Activated CD4-positive, alpha-beta T cell treated with anti-CD3 and anti-CD28 coated beads, Interleukin-2, amount 50 U/mL, for 16 hours (primary cell): ENCODE data around the gene CD2.
"Not testable (repeated sequence)": the region's sequence is repeated elsewhere in the genome, so short reads cannot be mapped to it uniquely, and the experiment has no call there.

Experiments used
- DNase-seq: peaks from one replicate; pipeline ENCODE4 v3.0.0-alpha.2; 2020

Gene CD2

GRCh38 chr1:116733476-116734365 lies 20.5 kb upstream of the CD2 start:
- no peak for DNase-seq

- no peak for DNase-seq
These were observed 19.0 kb upstream of the CD2 start for GRCh38 chr1:116735246-116735645.

DNA sequence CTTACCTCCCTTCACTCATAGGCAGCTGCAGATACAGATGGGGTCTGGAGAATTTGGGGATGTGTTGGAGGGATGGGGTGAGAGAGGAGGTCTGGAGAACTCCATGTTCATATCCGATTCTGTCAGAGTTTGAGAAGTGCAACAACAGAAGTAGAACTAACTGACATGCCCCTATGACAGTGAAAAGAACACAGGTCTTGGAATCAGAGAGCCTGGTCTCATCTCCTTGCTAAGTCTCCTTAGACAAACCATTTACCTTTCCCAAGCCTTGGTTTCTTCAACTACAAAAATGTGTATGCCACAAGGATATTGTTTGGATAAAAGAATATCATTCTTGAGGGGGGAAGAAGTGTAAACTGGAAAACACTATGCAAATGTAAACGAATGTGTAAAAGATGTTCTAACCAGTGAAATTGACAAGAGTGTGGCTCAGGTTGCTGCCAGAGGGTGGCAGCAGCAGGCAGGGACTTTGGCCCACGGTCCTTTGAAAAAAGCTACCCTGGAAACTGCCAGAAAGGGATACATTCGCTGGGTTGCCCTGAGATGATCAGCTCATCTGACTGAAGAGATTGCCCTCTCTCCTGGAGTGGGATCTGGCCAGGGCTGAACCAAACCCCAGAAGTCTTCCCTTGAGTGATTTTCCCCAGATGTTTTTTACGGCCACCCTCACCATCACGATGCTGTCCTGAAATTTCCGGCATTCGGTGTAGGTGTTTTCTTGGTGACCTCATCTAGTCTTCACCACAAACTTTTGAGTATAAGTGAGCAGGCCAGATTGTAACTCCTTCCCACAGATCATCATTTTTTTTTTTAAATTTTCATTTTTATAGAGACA lies 17.0 kb upstream of the CD2 start:
- peak; percentile 86 for DNase-seq

GRCh38 chr1:116737855-116738321 lies 16.3 kb upstream of the CD2 start:
- DNase-seq = peak; percentile 73

DNA sequence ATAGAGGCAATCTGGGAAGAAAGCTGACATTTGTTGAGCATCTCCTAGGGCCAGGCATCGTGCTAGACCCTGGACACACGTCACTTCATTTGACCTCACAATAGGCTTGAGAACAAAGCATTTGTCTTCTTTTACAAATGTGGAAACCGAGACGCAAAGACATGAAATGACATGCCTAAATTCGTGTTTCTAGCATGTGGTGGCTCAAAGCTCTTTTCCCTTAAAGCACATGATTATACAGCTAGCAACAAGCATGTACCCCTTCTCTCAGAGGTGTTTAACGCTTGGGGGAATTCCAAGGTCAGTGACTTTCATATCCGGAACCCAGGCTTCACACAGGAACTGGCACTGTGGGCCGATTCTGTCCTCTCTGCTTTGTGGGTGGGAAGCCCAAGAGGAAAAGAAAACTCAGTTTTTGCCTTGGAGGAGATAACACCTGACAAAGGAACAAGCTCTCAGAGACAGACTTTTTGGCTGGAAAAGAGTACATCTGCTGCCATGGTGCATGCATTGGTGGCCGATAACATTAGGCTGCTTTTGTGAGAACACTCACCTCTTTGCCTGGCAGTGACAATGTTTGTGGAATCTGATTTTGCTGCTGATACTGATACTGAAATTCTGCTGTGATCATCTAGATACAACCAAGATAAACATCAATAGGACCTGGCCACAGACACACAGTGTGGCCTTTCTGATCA lies 15.4 kb upstream of the CD2 start:
- peak; percentile 92 for DNase-seq

DNA sequence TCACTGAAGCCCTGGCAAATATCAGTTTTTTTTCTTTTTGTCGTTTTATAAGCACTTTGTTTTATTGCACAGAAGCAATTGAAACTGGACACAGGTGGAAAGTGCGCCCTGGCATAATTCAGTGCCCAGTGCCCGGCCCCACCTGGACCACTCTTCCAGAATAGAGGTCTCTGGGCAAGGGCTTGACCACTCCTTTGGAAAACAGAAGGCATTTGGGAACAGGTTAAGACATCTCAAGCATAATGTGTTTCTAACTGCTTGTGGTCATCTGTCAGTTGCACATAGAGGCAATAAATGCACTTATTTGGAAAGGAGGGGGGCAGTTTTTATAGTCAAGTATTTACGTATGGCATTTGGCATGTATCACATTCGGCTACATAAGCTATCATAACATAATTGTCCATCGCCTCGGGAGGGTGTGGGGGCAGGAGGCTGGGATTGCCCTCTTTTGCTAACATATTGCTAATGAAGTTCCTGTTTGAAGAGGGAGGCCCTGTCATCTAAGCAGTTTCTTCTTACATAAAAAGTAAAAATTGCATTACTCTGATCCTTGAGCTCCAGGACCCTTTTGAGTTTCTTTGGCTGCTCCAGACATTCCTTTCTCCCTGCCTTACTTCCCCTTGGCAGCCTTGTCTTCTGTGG lies 14.7 kb upstream of the CD2 start:
- no peak for DNase-seq

- DNase-seq = no peak
These were observed 13.9 kb upstream of the CD2 start for GRCh38 chr1:116740296-116740695.

GRCh38 chr1:116740746-116741145 lies 13.5 kb upstream of the CD2 start:
- DNase-seq = no peak

- DNase-seq = no peak
These were observed 12.2 kb upstream of the CD2 start for GRCh38 chr1:116741836-116742565.

- DNase-seq = no peak
These were observed 10.7 kb upstream of the CD2 start for GRCh38 chr1:116743535-116743934.

DNA sequence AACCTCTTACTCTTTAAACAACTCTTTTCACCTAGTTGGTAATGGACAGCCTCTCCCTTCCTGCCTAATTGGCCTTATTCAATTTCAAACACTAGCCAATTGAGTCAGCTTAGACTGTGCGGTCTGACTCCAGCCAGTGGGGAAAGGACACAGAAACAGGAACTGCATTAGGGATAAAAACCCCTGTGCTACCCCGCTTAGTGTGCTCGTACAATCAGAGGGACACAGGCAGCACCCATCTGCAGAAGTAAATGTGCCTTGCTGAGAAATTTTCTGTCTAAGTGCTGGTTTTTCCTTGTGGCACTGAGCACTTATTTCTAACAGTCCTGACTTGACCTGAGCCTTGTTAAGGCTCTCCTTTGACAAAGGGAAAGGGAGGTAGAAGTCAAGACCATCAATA lies 6.0 kb upstream of the CD2 start:
- no peak for DNase-seq

DNA sequence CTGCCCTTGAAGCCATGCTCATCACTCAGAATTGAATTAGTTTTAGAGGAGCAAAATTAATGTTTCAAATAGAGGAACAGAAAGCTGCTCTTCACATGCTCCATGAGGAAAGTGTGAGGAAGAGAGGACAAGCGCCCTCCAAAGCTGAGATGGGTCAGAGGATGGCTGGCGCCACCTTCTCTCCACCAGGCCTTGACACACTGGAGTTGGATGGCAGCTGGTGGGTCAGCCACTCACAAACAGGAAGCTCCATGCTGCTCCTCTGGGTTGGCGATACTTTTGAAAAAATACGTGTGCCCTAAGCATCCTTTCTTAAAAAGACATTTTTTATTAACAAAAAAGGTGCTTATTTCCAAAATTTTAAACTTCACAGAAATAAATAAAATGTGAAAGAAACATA lies 3.1 kb upstream of the CD2 start:
- DNase-seq = peak; percentile 40

DNA sequence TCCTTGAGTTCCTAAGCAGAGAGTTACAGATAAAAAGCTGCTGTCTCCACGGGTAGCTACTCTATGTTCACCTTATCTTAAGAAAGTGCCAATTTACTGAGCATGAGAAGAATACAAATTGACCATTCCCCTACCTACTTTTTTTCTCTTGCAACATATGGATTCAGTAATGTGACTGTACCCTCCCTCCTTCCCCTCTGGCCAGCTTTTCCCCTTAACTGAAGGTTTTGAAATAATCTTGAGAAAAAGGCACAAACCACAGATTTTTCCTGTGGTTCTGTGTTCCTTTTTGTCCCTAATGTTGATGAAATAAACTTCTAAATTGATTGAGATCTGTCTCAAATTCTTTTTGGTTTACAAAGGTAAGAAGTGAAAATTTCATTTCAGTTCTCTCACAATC lies 2.6 kb upstream of the CD2 start:
- DNase-seq = no peak

DNA sequence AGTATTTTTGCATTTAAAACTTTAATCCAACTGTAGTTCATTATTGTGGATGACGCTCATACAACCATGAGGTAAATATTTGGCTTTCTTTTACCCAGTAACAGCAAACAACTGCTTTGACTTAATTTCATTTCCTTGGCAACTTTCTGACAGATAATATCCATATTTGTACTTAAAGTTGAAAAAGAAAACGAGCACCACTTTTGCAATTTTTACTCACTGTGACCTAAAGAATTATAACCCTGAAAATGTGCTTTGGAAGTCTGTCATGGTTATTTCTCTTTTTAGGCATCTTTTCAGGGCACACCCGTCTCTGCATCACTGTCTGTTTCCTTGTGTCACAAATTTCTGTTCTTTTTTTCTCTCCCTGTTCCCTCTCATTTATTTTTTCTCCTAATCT lies 918 bp upstream of the CD2 start:
- no peak for DNase-seq

DNA sequence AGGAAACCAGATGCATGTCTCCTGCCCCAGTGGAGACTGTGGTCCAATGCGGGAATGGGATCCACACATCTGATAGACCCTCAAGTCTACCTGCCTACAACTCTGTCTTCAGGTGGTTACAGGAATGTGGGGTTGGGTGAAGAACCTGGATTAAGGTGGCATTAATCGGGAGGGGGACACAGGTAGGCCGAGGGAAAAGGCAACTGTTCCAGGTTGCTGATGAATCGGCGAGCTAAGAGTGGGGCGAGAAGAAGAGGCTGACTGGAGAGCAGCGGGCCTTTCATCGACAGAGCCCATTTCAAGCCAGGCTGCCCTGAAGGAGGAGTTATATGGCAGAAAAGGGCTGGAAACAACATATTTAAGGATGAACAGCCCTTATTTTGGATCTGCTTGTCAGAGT lies 836 bp downstream of the CD2 start:
- DNase-seq = no peak

GRCh38 chr1:116755681-116756080 lies 1.5 kb downstream of the CD2 start:
- DNase-seq = no peak

DNA sequence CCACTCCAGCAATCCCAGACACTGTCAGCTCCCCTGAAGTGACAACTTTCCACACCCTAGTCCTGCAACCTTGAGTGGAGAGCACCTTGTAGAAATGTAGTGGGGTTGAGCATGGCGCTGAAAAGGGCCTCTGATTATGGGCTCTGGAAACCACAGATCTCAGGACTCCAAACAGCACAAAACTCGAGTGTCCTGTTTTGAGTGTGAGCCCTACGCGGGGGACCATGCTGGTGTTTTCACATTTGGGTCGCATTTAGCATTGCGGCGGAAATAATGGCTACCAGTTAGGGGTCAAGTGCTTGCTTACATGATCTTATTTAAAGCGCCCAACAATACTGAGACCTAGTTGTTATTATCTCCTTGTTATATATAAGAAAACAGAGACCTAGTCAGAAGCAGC lies 1.9 kb downstream of the CD2 start:
- not testable (repeated sequence) for DNase-seq

DNA sequence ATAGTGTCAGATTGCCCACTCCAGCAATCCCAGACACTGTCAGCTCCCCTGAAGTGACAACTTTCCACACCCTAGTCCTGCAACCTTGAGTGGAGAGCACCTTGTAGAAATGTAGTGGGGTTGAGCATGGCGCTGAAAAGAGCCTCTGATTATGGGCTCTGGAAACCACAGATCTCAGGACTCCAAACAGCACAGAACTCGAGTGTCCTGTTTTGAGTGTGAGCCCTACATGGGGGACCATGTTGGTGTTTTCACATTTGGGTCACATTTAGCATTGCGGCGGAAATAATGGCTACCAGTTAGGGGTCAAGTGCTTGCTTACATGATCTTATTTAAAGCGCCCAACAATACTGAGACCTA lies 4.2 kb downstream of the CD2 start:
- not testable (repeated sequence) for DNase-seq

GRCh38 chr1:116759636-116760035 lies 5.4 kb downstream of the CD2 start:
- DNase-seq = no peak

DNA sequence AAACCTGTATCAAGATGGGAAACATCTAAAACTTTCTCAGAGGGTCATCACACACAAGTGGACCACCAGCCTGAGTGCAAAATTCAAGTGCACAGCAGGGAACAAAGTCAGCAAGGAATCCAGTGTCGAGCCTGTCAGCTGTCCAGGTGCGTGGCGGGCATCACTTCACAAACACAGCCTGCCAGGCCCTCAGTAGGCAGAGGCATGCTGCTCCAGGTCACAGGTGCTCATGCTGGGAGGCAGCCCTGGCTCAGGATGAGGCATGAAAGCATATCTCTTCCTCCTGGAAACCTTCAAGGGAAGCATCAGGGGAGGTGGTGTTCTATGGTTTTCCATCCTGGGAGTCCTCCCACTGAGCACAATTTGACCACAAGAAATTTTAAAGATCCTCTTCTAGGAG lies 6.3 kb downstream of the CD2 start:
- DNase-seq = no peak

- no peak for DNase-seq
These were observed 6.9 kb downstream of the CD2 start for GRCh38 chr1:116760996-116761665.

GRCh38 chr1:116762281-116762680 lies 8.1 kb downstream of the CD2 start:
- no peak for DNase-seq
